ENCODE results near the gene CPVL.
"Not testable (repeated sequence)": the region's sequence is repeated elsewhere in the genome, so short reads cannot be mapped to it uniquely, and the experiment has no call there.

CPVL gene

DNA sequence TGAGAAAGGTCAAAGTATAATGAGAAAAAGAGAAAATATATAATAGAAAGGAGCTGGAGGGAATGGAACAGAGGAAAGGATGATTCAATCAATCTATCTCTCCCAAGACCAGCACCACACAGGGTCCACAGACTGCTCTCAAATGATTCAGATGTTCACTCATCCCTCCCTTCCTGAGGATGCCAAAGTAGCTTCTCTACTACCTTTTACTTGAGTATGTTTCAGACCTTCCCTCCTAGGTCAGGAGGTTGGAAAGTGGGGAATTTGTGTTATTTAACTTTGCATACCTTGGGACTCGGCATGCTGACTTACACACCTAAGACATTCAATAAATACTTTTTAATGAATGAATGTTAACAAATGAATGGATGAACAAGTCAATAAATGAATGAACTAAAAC is 30.6 kb downstream of the CPVL start:
- no peak for DNase-seq
- H3K79me2 ChIP-seq (ENCODE audit: insufficient read depth, low read length) = no peaks in the 10 kb centered on the region
- peak overlapping the region; percentile 25; the same call in 1 of the 2 replicates for H3K27ac ChIP-seq (ENCODE audit: low read length)
- H4K20me1 ChIP-seq (ENCODE audit: insufficient read depth, low read length) = no peaks in the 10 kb centered on the region
- no peak overlapping the region for H2AFZ ChIP-seq (ENCODE audit: low read depth, low read length)
- H3K4me3 ChIP-seq (ENCODE audit: low read depth in 1 of 2, low read length in 2 of 2) = no peak overlapping the region
- ATAC-seq (ENCODE audit: insufficient read depth, low read depth) = no peak
- no peak overlapping the region for H3K4me2 ChIP-seq (ENCODE audit: insufficient read depth, low read length)
- peaks cover 47% of the 10 kb centered on the region for H3K4me1 ChIP-seq (ENCODE audit: insufficient read depth, low read length)
- H3K9ac ChIP-seq (ENCODE audit: low read depth, low read length) = no peak overlapping the region
- peaks cover 22% of the 10 kb centered on the region for H3K36me3 ChIP-seq (ENCODE audit: insufficient read depth, low read length)
- no peaks in the 10 kb centered on the region for H3K9me3 ChIP-seq (ENCODE audit: insufficient read depth, low read length, severe bottlenecking)
- no peaks in the 10 kb centered on the region for H3K27me3 ChIP-seq (ENCODE audit: insufficient read depth, low read length, poor library complexity)
- no peak for TF ChIP-seq EZH2 (IDR thresholded peaks at IDR 0.05; ENCODE audit: borderline replicate concordance, low read depth, low read length, severe bottlenecking)
- TF ChIP-seq, protein P1, sequence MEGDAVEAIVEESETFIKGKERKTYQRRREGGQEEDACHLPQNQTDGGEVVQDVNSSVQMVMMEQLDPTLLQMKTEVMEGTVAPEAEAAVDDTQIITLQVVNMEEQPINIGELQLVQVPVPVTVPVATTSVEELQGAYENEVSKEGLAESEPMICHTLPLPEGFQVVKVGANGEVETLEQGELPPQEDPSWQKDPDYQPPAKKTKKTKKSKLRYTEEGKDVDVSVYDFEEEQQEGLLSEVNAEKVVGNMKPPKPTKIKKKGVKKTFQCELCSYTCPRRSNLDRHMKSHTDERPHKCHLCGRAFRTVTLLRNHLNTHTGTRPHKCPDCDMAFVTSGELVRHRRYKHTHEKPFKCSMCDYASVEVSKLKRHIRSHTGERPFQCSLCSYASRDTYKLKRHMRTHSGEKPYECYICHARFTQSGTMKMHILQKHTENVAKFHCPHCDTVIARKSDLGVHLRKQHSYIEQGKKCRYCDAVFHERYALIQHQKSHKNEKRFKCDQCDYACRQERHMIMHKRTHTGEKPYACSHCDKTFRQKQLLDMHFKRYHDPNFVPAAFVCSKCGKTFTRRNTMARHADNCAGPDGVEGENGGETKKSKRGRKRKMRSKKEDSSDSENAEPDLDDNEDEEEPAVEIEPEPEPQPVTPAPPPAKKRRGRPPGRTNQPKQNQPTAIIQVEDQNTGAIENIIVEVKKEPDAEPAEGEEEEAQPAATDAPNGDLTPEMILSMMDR (IDR thresholded peaks at IDR 0.05; ENCODE audit: borderline replicate concordance, extremely low read depth, low read length, poor library complexity, severe bottlenecking) = no peak

GRCh38 chr7:29115130-29115687 is 31.1 kb downstream of the CPVL start:
- H3K9me3 ChIP-seq (ENCODE audit: insufficient read depth, low read length, severe bottlenecking) = no peaks in the 10 kb centered on the region
- peaks cover 27% of the 10 kb centered on the region for H3K36me3 ChIP-seq (ENCODE audit: insufficient read depth, low read length)
- peak overlapping the region; percentile 85 for H3K27ac ChIP-seq (ENCODE audit: low read length)
- H4K20me1 ChIP-seq (ENCODE audit: insufficient read depth, low read length) = no peaks in the 10 kb centered on the region
- H3K9ac ChIP-seq (ENCODE audit: low read depth, low read length) = no peak overlapping the region
- H2AFZ ChIP-seq (ENCODE audit: low read depth, low read length) = no peak overlapping the region
- H3K27me3 ChIP-seq (ENCODE audit: insufficient read depth, low read length, poor library complexity) = no peaks in the 10 kb centered on the region
- H3K79me2 ChIP-seq (ENCODE audit: insufficient read depth, low read length) = no peaks in the 10 kb centered on the region
- H3K4me1 ChIP-seq (ENCODE audit: insufficient read depth, low read length) = peaks cover 47% of the 10 kb centered on the region
- H3K4me3 ChIP-seq (ENCODE audit: low read depth in 1 of 2, low read length in 2 of 2) = no peak overlapping the region
- H3K4me2 ChIP-seq (ENCODE audit: insufficient read depth, low read length) = no peak overlapping the region
- DNase-seq = no peak
- ATAC-seq (ENCODE audit: insufficient read depth, low read depth) = no peak
- TF ChIP-seq, protein P1 (IDR thresholded peaks at IDR 0.05; ENCODE audit: borderline replicate concordance, extremely low read depth, low read length, poor library complexity, severe bottlenecking) = no peak
- TF ChIP-seq EZH2 (IDR thresholded peaks at IDR 0.05; ENCODE audit: borderline replicate concordance, low read depth, low read length, severe bottlenecking) = no peak

DNA sequence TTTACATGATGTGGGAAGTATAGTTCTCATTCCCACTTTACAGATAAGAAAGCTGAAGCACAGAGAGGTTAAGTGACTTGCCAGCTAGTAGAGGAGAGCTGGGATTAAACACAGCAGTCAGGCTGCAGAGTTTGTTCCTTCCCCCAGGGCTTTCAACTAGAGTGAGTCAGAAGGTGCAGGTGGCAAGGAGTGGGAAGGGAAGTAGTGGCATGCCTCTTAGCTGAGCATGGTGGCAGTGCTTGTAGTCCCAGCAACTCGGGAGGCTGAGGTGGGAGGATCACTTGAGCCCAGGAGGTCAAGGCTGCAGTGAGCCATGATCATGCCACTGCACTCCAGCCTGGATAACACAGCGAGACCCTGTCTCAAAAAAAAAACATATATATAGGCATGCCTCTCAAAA is 32.1 kb downstream of the CPVL start:
- not testable (repeated sequence) for H3K79me2 ChIP-seq (ENCODE audit: insufficient read depth, low read length); H3K9me3 ChIP-seq (ENCODE audit: insufficient read depth, low read length, severe bottlenecking); H2AFZ ChIP-seq (ENCODE audit: low read depth, low read length); H4K20me1 ChIP-seq (ENCODE audit: insufficient read depth, low read length); H3K27me3 ChIP-seq (ENCODE audit: insufficient read depth, low read length, poor library complexity)
- ATAC-seq (ENCODE audit: insufficient read depth, low read depth) (peak; percentile 85), DNase-seq (peak; percentile 63)
- Histone ChIP-seq H3K36me3 (ENCODE audit: insufficient read depth, low read length) (peaks cover 25% of the 10 kb centered on the region), H3K4me1 (ENCODE audit: insufficient read depth, low read length) (peaks cover 47% of the 10 kb centered on the region), H3K4me2 (ENCODE audit: insufficient read depth, low read length) (peak overlapping the region; percentile 53), H3K27ac (ENCODE audit: low read length) (peak overlapping the region; percentile 85), H3K9ac (ENCODE audit: low read depth, low read length) (peak overlapping the region; percentile 41), H3K4me3 (ENCODE audit: low read depth in 1 of 2, low read length in 2 of 2) (peak overlapping the region in 1 of 2 experiments; percentile 43; a peak in 2 of 4 replicates)

DNA sequence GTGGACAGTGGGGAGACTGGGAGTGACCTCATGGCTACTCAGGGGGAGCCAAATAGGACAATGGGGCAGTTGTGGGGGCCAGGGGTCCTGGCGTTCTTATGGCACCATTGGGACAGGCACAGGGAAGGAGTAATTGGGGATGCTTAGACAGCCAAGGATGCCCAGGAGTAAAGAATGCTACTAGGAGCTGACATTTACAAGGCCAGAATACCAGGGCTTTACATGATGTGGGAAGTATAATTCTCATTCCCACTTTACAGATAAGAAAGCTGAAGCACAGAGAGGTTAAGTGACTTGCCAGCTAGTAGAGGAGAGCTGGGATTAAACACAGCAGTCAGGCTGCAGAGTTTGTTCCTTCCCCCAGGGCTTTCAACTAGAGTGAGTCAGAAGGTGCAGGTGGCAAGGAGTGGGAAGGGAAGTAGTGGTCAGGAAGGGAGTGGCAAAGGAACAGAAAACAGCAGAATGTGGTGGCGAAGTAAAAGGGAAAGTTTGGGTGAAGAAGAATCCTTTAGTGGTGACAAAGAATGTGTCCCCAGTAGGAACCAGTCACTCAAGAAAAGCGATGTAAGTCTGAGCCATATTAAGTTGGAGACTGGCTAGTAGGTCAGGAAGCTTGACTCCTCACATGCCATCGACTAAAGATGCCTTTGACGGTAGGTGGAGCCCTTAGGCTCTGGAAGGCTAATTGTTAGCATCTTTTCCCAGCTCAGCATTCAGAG is 32.8 kb downstream of the CPVL start:
- peak overlapping the region; percentile 53 for H3K4me2 ChIP-seq (ENCODE audit: insufficient read depth, low read length)
- no peaks in the 10 kb centered on the region for H3K9me3 ChIP-seq (ENCODE audit: insufficient read depth, low read length, severe bottlenecking)
- peak; percentile 87 for ATAC-seq (ENCODE audit: insufficient read depth, low read depth)
- H3K79me2 ChIP-seq (ENCODE audit: insufficient read depth, low read length) = no peaks in the 10 kb centered on the region
- H3K4me1 ChIP-seq (ENCODE audit: insufficient read depth, low read length) = peaks cover 47% of the 10 kb centered on the region
- no peaks in the 10 kb centered on the region for H4K20me1 ChIP-seq (ENCODE audit: insufficient read depth, low read length)
- TF ChIP-seq EZH2 (IDR thresholded peaks at IDR 0.05; ENCODE audit: borderline replicate concordance, low read depth, low read length, severe bottlenecking) = no peak
- TF ChIP-seq, protein P1 (IDR thresholded peaks at IDR 0.05; ENCODE audit: borderline replicate concordance, extremely low read depth, low read length, poor library complexity, severe bottlenecking) = peak; percentile 65
- H3K27me3 ChIP-seq (ENCODE audit: insufficient read depth, low read length, poor library complexity) = no peaks in the 10 kb centered on the region
- peak overlapping the region; percentile 85 for H3K27ac ChIP-seq (ENCODE audit: low read length)
- no peak overlapping the region for H2AFZ ChIP-seq (ENCODE audit: low read depth, low read length)
- peaks cover 21% of the 10 kb centered on the region for H3K36me3 ChIP-seq (ENCODE audit: insufficient read depth, low read length)
- H3K9ac ChIP-seq (ENCODE audit: low read depth, low read length) = peak overlapping the region; percentile 41
- H3K4me3 ChIP-seq (ENCODE audit: low read depth in 1 of 2, low read length in 2 of 2) = peak overlapping the region in 1 of 2 experiments; percentile 43; a peak in 2 of 4 replicates
- DNase-seq = peak; percentile 80
